Activated CD4-positive, alpha-beta T cell treated with anti-CD3 and anti-CD28 coated beads for 1 hour (primary cell): ENCODE results near the gene PKNOX2.

Experiments
- DNase-seq: peaks from one replicate; pipeline ENCODE4 v3.0.0-alpha.2; 2020

PKNOX2 gene

DNA sequence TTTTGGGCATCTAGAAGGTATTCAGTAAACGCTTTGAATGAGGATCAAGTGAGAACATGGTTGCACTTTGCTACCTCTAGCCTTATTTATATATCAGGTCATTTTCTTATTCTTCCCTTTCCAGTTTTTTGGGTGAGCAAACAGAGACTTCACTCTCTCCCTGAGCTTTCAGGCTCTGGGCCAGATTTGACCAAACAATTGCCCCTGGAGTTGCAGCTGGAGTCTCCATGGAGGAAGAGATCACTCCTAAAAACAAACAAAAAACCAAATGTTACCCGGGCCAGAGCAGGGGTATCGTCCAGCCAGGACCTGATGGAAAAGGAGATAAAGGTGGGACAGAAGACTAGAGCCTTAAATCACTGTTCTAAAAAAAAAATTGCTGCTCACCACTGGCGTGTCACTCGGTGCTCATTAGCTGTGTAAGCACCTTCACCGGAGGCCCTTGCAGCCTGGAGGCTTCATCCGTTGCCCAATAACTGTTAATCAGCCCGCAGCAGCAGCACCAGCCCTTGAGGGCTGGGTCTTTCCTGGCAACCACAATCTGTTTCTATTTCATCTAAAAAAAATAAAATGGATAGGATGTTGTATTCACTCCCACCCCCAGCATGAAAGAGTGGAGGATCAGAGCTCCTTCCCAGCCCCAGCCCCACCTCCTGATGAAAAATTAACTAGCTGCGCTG is 125.0 kb downstream of the PKNOX2 start:
- DNase-seq, result no peak

GRCh38 chr11:125290263-125290662 is 125.7 kb downstream of the PKNOX2 start:
- no peak for DNase-seq

GRCh38 chr11:125292100-125292499 is 127.5 kb downstream of the PKNOX2 start:
- DNase-seq, result no peak

GRCh38 chr11:125293596-125293995 is 129.0 kb downstream of the PKNOX2 start:
- DNase-seq, result no peak

DNA sequence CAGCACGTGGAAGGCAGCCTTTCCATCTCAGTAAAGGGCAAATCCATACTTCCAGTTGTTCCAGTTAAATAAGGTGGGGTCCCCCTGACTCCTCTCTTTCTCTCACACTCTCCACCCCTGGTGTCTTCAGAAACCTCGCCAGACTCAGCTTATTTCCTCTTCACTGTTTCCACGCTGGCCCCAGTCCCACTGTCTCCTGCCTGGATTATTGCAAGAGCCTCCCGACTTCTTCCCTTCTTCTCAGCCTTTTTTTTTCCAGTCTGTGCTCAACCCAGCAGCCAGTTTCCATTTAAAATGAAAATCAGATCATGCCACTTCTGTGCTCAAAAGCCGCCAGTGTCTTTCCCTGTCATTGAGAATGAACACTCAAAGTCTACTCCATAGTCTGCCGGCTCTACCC is 131.4 kb downstream of the PKNOX2 start:
- DNase-seq, result no peak

GRCh38 chr11:125297346-125297915 is 132.9 kb downstream of the PKNOX2 start:
- no peak for DNase-seq

DNA sequence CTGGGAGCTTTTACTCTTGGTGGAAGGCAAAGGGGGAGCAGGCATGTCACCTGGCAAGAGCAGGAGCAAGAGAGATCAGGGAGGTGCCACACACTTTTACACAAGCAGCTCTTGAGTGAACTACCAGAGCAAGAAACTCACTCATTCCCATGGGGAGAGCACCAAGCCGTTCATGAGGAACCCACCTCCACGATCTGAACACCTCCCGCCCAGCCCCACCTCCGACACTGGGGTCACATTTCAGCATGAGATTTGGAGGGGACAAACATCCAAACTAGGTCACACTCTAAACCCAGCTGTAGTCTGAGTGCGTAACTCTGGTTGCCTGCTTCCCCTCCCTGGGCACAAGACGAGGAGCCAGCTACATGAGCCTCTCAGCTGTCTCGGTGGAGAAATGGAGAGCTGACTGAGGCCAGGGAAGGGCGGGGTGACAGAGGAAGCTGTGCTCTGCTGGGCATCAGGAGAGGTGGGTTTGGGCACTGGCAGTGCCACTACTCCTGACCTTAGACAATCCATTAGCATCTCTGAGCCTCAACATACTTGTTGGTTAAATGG is 134.6 kb downstream of the PKNOX2 start:
- DNase-seq, result no peak

- DNase-seq, result no peak
These were observed 135.3 kb downstream of the PKNOX2 start for GRCh38 chr11:125299821-125300220.

DNA sequence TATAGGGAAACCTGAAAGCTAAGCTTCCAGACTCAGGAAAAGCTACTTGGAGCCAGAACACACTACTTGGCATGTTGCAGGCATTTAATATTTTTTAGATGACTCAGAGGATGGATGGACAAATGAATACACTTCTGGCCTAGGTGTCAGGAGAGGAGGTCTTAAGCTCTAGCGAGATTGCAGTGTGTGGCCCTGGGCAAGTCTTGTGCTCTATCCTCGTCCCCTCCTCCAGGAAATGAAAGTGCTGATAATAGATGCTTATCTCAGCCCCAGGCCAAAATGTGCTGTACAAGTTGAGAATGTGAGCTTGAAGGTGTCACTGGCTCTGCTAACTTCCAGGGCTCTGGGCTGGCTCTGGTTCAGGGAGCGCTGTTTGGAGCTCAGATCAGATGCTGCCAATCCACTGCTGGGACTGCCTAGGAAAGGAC is 136.3 kb downstream of the PKNOX2 start:
- DNase-seq, result no peak

- DNase-seq, result no peak
These were observed 136.8 kb downstream of the PKNOX2 start for GRCh38 chr11:125301346-125301745.

- no peak for DNase-seq
These were observed 138.6 kb downstream of the PKNOX2 start for GRCh38 chr11:125303186-125303585.

DNA sequence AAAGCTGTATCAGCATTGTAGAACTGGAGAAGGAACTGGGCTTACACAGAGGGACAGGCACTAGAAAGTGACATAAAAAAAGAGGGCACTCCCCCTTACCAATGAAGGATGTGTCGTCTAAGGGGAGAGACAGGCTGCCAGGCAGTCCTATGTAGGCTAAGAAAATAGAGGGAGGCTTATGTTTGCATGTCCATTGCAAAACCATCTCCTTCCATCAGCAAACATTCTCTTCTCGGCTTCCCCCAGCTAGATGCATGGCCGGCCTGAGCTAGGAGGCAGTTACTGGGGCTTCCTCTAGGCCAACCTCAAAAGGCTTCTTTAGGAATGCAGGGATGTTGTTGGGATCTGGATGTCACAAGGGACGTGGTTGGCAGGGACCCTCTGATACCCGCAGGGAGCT is 139.1 kb downstream of the PKNOX2 start:
- DNase-seq, result no peak

DNA sequence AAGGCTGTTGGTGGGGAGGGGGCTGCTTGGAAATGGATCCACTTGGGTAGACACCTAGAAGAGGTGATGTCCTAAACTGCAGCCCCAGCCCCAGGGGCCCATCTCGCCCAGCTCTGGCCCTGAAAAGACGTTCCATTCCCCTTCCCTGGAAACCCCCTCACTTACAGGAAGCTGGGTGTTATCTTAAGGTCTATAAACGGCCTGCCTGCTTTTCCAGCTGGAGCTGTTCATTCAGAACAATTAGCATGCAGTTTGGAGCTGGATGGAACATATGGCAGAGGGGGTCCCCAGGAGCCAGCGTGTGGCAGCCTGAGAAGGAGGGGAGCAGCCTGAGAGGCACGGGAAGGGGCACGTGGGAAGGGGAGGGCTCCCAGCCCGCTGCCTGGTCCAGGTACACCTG is 139.6 kb downstream of the PKNOX2 start:
- no peak for DNase-seq

- no peak for DNase-seq
These were observed 140.3 kb downstream of the PKNOX2 start for GRCh38 chr11:125304876-125305275.

DNA sequence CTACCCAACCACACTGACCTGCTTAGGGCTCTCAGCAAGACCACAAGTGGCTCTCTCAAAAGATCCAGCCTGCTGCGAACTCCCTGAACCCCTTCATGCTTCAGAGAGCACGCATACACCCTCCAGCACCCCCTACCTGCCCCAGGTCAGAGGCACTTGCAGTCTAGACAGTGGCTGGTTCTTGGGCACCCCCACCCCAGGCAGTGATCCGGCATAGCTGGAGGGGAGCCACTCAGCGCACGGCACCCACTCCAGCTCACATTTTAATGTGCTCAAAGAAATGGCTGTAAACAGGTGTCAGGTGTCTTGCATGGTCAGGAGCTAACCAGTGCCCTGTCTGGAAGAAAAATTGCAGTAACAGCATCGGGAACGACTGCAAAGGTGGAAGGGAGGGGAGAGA is 140.8 kb downstream of the PKNOX2 start:
- no peak for DNase-seq

GRCh38 chr11:125306476-125306875 is 141.9 kb downstream of the PKNOX2 start:
- DNase-seq, result no peak

GRCh38 chr11:125308246-125308645 is 143.7 kb downstream of the PKNOX2 start:
- DNase-seq, result no peak

DNA sequence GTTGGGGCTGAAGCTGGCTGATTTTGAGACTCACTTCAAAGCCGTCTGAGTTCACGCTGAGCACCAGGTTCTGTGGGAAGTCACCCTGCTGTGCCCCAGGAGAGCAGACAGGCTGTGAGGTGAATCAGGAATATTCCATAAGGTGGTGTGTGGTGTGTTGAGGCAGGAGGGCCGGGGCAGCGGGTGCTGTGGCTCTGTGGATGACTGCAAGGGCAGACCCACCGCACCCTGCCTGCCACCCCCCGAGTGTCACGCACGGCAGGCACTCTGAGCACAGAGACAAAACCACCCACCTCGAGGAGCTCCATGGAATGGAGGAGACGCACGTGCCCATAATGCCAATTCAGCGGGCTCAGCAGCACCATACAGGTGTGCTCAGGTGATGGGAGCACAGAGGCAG is 147.8 kb downstream of the PKNOX2 start:
- DNase-seq, result no peak

- no peak for DNase-seq
These were observed 148.3 kb downstream of the PKNOX2 start for GRCh38 chr11:125312812-125313211.

DNA sequence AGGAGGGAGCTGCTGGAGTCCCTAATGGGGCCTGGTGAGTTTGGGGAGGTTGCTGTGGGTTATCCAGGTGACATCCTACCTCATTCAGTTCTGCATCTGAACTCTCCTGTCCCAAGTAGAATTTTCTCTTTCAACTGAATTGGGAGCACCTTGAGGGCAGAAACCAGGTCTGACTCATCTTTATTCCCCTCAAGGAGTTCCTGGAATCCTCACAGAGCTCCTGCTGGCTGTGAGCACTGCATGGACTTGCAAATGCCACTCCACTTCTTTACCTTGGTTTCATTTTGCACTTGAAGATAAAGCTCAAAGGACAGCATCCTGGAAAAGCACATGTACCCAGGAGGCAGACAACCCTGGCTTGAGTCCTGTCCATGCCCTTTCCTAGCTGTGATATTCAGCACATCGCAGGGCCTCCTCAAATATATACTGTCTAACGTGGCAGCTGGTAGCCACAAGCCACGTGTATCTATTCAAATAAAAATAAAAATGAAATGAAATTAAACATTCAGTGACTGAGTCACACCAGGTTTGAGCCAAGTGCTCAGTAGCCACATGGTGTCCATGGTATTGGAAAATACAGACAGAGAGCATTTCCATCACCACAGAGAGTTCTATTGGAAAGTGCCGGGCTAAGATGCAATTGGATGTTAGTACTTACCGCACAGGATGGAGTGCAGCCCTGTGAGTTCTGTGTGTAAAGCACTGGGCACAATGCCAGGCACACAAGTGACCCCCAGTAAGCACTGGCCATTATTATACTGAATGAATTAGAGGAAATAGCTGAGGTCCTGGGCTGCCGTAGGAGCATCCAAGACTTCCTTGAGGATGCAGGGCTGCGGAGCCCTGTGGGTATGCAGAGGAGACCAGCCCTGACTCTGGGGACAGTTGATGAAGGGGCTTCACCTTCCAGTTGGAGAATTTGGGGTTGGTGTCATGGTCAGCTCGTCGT is 149.0 kb downstream of the PKNOX2 start:
- no peak for DNase-seq

- no peak for DNase-seq
These were observed 149.9 kb downstream of the PKNOX2 start for GRCh38 chr11:125314276-125315078.

- no peak for DNase-seq
These were observed 150.7 kb downstream of the PKNOX2 start for GRCh38 chr11:125315079-125315740.
